NCI-H2081 treated with DMSO at 0.1 percent for 48 hours (cell line): ENCODE results near the gene SFMBT1.

Source experiments
- DNase-seq: peaks from one replicate; lab custom pipeline; 2025; lab: John Stamatoyannopoulos, UW

The SFMBT1 gene

GRCh38 chr3:52882377-52882776, 163.5 kb downstream of the SFMBT1 start:
- no peak for DNase-seq

GRCh38 chr3:52881871-52882270, 164.0 kb downstream of the SFMBT1 start:
- DNase-seq = no peak

- no peak for DNase-seq
Measured at GRCh38 chr3:52880474-52880873, 165.4 kb downstream of the SFMBT1 start.

- DNase-seq = no peak
Measured at GRCh38 chr3:52880047-52880446, 165.8 kb downstream of the SFMBT1 start.

GRCh38 chr3:52879581-52879980, 166.3 kb downstream of the SFMBT1 start:
- DNase-seq = no peak

GRCh38 chr3:52879090-52879489, 166.8 kb downstream of the SFMBT1 start:
- no peak for DNase-seq

GRCh38 chr3:52877085-52877484, 168.8 kb downstream of the SFMBT1 start:
- DNase-seq = no peak

- DNase-seq = no peak
Measured at GRCh38 chr3:52874864-52875587, 170.8 kb downstream of the SFMBT1 start.

GRCh38 chr3:52874160-52874701, 171.6 kb downstream of the SFMBT1 start:
- DNase-seq = no peak

GRCh38 chr3:52873433-52874159, 172.3 kb downstream of the SFMBT1 start:
- no peak for DNase-seq

- DNase-seq = no peak
Measured at GRCh38 chr3:52872245-52872644, 173.6 kb downstream of the SFMBT1 start.

- no peak for DNase-seq
Measured at GRCh38 chr3:52871761-52872160, 174.1 kb downstream of the SFMBT1 start.

- DNase-seq = no peak
Measured at GRCh38 chr3:52870471-52870870, 175.4 kb downstream of the SFMBT1 start.

- DNase-seq = no peak
Measured at GRCh38 chr3:52866427-52866826, 179.4 kb downstream of the SFMBT1 start.

- DNase-seq = no peak
Measured at GRCh38 chr3:52865994-52866393, 179.9 kb downstream of the SFMBT1 start.

GRCh38 chr3:52860424-52860768, 185.5 kb downstream of the SFMBT1 start:
- DNase-seq = no peak

GRCh38 chr3:52859686-52860423, 186.0 kb downstream of the SFMBT1 start:
- DNase-seq = no peak

- no peak for DNase-seq
Measured at GRCh38 chr3:52857864-52858263, 188.0 kb downstream of the SFMBT1 start.

GRCh38 chr3:52857133-52857532, 188.7 kb downstream of the SFMBT1 start:
- DNase-seq = no peak

- no peak for DNase-seq
Measured at GRCh38 chr3:52856666-52857065, 189.2 kb downstream of the SFMBT1 start.

- no peak for DNase-seq
Measured at GRCh38 chr3:52854013-52854412, 191.9 kb downstream of the SFMBT1 start.
